ENCODE measurements around the gene PERCC1.
"Not testable (repeated sequence)": the region's sequence is repeated elsewhere in the genome, so short reads cannot be mapped to it uniquely, and the experiment has no call there.

Gene PERCC1

DNA sequence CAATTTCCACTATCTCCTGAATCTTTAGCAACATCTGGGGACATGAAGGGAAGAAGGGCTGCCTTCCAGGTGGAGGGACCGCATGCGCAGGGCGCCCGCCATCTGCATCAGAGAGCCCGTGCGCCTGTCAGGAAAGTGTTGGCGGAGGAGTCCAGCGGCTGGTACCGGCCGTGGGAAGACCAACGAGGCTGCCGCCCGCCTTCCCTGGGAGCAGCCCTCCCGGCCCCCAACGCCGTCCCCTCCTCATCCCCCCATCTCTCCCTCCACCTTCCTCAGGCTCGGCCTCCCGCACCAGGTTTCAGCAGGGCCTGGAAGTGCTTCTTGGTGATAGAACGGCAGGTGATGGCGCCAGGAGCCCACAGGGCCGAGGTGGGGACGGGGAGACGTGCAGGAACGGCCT lies 35.2 kb downstream of the PERCC1 start:
- no peak overlapping the region for H3K4me3 ChIP-seq (ENCODE audit: low read depth, low read length)
- TF ChIP-seq, protein P1, sequence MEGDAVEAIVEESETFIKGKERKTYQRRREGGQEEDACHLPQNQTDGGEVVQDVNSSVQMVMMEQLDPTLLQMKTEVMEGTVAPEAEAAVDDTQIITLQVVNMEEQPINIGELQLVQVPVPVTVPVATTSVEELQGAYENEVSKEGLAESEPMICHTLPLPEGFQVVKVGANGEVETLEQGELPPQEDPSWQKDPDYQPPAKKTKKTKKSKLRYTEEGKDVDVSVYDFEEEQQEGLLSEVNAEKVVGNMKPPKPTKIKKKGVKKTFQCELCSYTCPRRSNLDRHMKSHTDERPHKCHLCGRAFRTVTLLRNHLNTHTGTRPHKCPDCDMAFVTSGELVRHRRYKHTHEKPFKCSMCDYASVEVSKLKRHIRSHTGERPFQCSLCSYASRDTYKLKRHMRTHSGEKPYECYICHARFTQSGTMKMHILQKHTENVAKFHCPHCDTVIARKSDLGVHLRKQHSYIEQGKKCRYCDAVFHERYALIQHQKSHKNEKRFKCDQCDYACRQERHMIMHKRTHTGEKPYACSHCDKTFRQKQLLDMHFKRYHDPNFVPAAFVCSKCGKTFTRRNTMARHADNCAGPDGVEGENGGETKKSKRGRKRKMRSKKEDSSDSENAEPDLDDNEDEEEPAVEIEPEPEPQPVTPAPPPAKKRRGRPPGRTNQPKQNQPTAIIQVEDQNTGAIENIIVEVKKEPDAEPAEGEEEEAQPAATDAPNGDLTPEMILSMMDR (IDR thresholded peaks at IDR 0.05; ENCODE audit: low read depth, low read length), result no peak

DNA sequence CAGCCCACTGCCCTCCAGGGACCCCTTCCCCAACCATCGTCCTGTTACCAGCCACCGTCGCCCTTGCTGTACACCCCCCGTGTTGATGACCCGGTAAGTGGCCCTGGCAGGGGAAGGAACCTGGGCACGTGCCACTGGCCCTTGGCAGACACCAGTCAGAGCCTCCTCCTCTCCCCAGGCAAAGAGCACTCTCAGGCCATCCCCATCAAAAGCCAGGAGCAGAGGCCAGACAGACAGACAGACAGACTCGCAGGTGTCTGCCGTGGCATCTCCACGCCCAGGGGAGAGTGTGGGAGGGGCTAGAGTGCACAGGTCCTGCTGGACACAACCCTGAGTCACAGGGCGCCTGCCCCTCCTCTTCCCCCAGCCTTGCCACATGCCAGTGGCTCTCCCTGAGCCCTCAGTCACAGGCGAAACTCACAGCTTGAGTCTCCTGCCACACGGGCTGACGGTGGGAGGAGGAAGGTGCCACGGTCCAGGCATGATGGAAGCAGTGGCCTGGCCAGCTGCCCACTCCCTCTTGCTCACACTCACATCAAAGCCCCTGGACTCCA lies 36.2 kb downstream of the PERCC1 start:
- TF ChIP-seq, protein P1 (IDR thresholded peaks at IDR 0.05; ENCODE audit: low read depth, low read length), result no peak
- no peak overlapping the region for H3K4me3 ChIP-seq (ENCODE audit: low read depth, low read length)

DNA sequence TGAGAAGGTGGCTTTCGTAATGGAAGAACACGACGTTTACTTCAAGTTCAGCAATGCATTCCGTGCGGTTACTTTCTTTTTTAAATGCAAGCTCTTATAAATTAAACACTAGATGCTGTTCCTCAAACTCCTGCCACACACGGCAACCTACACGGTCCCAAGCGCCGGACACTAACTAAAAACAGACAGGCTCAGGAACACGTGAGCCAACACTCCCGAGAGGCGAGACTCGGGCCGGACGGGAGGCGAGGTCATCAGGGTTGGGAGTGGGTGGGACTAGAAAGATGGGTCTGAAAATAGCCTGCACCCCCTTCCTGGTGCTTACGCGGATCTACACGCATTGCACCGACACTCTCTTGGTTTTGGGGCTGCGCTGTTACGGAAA lies 37.5 kb downstream of the PERCC1 start:
- no peak overlapping the region for H3K4me3 ChIP-seq (ENCODE audit: low read depth, low read length)
- TF ChIP-seq, protein P1 (IDR thresholded peaks at IDR 0.05; ENCODE audit: low read depth, low read length), result no peak

DNA sequence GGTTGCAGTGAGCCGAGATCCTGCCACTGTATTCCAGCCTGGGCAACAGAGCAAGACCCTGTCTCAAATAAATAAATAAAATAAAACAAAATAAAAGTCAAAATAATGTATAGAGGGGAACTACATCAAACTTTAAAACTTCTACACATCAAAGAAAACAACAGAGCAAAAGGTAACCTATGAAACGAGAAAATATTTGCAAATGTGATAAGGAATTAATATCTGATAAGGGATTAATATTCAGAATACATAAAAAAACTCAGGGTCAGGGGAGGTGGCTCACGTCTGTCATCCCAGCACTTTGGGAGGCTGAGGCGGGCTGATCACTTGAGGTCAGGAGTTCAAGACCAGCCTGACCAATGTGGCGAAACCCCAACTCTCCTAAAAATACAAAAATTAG lies 38.3 kb downstream of the PERCC1 start:
- H3K4me3 ChIP-seq (ENCODE audit: low read depth, low read length), result not testable (repeated sequence)

DNA sequence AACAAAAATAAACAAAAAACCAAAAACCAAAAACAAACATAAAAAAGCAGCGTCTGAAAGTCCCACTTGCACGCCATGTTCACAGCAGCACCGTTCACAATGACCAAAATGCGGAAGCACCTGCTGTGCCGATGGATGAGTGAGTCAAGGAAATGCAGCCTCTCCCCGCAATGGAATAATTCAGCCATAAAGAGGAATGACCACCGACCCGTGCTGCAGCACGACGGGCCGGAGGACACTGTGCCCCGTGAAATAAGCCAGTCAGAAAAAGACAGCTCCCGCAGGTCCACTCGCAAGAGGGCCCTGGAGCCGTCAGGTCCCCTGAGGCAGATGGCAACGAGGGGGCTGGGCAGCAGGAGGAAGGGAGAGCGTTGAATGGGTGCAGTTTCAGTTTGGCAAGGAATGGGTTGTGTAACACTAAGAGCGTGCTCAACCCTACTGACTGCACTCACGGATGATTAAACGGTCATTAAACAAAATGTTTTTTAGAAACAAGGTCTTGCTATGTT lies 38.9 kb downstream of the PERCC1 start:
- TF ChIP-seq, protein P1 (IDR thresholded peaks at IDR 0.05; ENCODE audit: low read depth, low read length), result no peak
- no peak overlapping the region for H3K4me3 ChIP-seq (ENCODE audit: low read depth, low read length)

DNA sequence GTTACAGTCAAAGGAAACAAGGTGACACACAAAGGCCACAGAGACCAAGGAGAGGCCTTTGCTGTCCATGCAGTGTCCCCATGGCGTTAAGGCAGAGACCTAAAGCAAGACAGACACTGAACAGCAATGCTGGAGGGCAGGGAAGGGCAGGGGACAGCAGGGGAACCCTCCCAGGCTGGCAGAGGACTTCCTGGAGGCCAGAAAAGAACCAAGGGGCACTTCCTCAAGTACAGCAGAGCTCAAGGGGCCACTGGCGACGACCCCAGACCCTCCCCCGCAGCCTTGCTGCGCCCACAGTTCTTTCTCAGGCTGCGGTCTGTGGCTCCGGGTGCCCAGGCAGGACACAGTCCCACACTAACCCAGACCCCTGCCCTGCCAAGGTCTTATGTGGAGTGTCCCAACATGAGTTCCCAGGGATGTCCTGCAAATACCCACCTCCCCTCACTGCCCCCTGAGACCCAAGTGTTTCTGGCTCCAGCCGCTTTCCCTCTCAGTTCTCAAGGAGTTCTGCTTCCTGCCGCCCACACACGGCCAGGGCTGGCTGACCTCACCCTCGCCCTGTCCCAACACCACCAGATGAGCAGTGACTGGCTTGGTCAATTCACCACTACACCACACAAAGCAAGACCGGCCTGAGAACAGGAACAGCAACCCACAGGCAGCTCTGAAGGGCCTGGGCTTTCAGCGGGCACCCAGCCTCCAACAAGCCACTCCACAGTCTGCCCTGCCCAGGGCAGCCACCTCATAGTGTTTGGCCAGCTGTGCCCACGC lies 39.8 kb downstream of the PERCC1 start:
- TF ChIP-seq, protein P1 (IDR thresholded peaks at IDR 0.05; ENCODE audit: low read depth, low read length), result no peak
- H3K4me3 ChIP-seq (ENCODE audit: low read depth, low read length), result no peak overlapping the region

DNA sequence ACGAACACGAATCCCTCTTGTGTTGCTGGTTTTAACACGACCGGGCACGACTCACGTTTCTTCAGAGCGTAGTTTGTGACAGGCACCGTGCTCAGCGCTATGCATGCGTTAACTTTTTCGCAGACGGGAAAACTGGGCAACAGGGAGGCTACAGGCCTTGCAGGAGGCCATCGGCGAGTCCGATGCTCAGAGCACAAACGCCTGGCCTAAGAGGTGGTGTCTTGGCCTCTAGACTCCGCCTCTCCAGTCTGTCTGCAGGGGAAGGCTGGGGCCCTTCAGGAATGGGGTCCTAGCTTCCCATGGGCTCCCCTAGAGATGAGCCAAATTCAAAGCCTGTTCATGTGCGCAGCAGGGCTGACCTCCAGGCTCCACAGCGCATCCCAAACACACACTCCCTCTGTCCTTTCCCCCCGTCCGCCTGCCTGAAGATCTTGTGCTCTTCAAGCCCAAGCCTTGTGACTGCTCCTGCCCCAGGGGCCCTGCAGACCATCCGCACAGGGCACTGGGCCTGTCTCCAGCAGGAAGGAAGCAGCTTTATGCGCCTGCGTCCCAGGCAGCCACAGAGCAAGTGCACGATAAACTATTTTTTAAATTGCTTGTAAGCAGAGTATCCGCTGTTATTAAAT lies 40.8 kb downstream of the PERCC1 start:
- TF ChIP-seq, protein P1 (IDR thresholded peaks at IDR 0.05; ENCODE audit: low read depth, low read length), result no peak

More for the DNA sequence above, 40.8 kb downstream of the PERCC1 start:
- H3K4me3 ChIP-seq (ENCODE audit: low read depth, low read length), result no peak overlapping the region

Data from WI38 (cell line).